ENCODE measurements around the gene ENC1. TPM values are rescaled to one million over a fixed set of nuclear protein-coding genes. Genes with fewer than 3 reads are reported as not detected.

The ENC1 gene
- total RNA-seq, 1 donor from 2014 or later = 135 TPM

DNA sequence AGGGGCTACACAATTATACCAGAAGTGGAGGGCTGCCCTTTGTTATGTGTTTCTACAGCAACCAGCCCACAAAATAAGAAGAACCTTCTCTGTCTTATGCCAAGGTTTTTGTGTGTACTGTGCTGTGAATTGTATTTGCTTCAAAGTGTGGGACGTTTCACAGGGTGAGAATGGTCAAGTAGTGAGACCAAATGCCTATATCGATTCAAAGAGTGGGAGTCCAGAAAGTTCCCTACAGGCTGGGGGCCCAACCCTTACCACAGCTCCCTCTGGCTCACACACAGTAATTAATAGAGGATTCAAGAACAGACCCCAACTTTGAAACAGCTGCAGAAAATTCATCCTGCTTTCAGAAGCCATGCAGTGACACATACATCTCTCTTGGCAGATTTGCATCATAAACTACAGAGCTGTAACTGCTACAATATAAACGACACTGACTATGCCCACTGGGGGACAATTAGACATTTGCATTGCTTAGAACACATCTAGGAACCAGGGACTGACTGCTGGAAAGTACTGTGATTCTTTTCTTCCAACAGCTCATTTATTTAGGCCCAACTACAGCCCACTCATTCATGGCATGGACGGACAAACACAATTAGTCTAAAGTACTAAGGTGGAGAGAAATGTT lies 12.8 kb downstream of the ENC1 start:
- Mint-ChIP-seq H3K27me3 (ENCODE audit: low read depth) (no peaks in the 10 kb centered on the region), H3K4me1 (peaks cover 98% of the 10 kb centered on the region), H3K36me3 (ENCODE audit: low read depth) (peaks cover 28% of the 10 kb centered on the region), H3K4me3 (peak overlapping the region; percentile 79), H3K27ac (ENCODE audit: unreplicated experiment) (peak overlapping the region; percentile 73), H3K9me3 (peaks cover 9% of the 10 kb centered on the region)
- no peak for DNase-seq (ENCODE audit: low read depth, low spot score)
- TF ChIP-seq, protein P1, sequence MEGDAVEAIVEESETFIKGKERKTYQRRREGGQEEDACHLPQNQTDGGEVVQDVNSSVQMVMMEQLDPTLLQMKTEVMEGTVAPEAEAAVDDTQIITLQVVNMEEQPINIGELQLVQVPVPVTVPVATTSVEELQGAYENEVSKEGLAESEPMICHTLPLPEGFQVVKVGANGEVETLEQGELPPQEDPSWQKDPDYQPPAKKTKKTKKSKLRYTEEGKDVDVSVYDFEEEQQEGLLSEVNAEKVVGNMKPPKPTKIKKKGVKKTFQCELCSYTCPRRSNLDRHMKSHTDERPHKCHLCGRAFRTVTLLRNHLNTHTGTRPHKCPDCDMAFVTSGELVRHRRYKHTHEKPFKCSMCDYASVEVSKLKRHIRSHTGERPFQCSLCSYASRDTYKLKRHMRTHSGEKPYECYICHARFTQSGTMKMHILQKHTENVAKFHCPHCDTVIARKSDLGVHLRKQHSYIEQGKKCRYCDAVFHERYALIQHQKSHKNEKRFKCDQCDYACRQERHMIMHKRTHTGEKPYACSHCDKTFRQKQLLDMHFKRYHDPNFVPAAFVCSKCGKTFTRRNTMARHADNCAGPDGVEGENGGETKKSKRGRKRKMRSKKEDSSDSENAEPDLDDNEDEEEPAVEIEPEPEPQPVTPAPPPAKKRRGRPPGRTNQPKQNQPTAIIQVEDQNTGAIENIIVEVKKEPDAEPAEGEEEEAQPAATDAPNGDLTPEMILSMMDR (conservative IDR thresholded peaks at IDR 0.05) = no peak

DNA sequence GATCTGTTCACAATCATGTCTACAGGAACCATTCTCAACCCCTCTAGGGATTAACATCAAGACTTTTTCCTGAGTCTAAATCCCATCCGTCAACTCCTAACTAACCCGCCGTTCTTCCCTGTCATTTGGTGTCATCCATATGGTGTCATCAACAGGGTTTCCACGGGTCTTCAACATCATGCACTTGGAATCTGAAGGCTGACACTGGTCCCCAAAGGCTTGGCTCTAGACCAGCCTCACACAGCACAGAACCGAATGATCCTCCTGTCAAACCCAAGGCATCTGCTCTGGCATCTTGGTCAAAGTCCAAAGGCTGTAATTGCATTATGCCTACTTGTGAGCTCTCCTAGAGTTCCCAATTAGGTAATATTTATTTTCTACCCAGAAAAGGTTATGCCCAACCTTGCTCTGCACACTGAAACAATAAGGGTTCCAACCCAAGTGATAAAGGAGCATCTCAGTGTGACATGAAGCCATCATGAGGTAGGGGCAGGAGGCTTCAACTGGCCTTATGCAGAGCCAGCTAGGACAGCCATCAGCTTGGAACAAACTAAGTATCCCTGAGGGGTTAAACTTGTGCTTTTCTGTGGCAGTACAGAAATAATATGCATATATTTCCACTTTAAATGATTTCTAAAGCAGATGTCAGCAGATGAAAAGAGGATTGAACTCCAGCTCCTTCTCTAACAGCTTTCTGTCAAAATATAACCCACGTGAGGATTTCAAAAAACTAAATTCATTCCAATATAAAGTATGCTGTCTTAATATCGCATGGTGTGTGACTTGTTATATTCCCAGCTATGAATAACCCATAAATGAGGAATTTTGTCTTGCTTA lies 13.9 kb downstream of the ENC1 start:
- H3K27ac Mint-ChIP-seq (ENCODE audit: unreplicated experiment) = peak overlapping the region; percentile 73

DNA sequence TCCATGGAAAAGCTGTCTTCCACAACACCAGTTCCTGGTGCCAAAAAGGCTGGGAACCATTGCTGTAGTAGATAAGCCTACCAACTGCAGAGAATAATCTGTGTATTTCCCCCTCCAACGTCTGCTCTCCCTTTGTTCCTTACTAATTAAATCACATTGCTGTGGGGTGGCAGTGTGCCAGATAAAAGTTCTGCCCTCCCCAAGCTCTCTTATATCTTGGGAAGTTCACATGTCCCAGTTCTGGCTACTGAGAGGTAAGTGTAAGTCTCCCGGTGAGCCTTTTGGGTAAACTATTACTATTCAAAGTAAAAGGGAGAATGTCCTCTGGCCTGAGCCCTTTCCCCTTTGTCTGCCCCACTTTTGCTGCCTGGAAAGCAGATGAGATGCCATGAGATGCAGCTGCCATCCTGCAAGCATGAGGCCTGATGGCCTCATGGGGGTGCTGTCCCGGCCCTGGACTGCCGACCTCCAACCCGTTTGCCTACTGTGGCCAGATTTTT lies 14.7 kb downstream of the ENC1 start:
- peak overlapping the region; percentile 57 for H3K27ac Mint-ChIP-seq (ENCODE audit: unreplicated experiment)
- DNase-seq (ENCODE audit: low read depth, low spot score) = no peak
- H3K4me3 Mint-ChIP-seq = peak overlapping the region; percentile 51

More for the DNA sequence above, 13.9 kb downstream of the ENC1 start:
- peak overlapping the region; percentile 51 for H3K4me3 Mint-ChIP-seq
- TF ChIP-seq, protein P1 (conservative IDR thresholded peaks at IDR 0.05) = no peak
- H3K36me3 Mint-ChIP-seq (ENCODE audit: low read depth) = peaks cover 23% of the 10 kb centered on the region
- H3K4me1 Mint-ChIP-seq = peaks cover 98% of the 10 kb centered on the region
- H3K9me3 Mint-ChIP-seq = peaks cover 9% of the 10 kb centered on the region
- DNase-seq (ENCODE audit: low read depth, low spot score) = no peak
- no peaks in the 10 kb centered on the region for H3K27me3 Mint-ChIP-seq (ENCODE audit: low read depth)

DNA sequence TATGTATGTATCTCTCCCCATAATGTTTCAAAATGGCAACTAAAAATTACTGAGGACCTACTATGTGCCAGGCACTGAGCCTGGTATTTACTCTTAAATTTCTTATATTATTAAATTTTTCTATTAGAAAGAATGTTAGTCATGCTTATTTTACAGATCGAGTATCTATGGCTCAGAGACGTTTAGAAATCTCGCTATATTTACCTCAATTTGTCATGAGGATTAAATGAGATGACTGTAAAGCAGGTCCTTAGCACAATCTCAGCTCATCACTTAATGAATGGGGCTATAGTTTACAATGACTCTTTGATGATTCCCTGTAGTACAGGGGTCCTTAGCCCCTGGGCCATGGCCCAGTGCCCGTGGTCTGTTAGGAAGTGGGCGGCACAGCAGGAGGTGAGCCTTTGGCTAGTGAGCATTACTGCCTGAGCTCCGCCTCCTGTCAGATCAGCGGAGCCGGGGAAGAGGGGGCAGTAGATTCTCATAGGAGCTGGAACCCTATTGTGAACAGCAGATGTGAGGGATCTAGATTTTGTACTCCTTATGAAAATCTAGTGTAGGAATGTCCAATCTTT lies 15.5 kb downstream of the ENC1 start:
- Mint-ChIP-seq H3K4me1 (peaks cover 91% of the 10 kb centered on the region), H3K36me3 (ENCODE audit: low read depth) (peaks cover 18% of the 10 kb centered on the region), H3K27me3 (ENCODE audit: low read depth) (no peaks in the 10 kb centered on the region), H3K27ac (ENCODE audit: unreplicated experiment) (peak overlapping the region; percentile 43), H3K4me3 (peak overlapping the region; percentile 51), H3K9me3 (peaks cover 9% of the 10 kb centered on the region)
- TF ChIP-seq, protein P1 (conservative IDR thresholded peaks at IDR 0.05) = no peak
- no peak for DNase-seq (ENCODE audit: low read depth, low spot score)

More for the DNA sequence above, 14.7 kb downstream of the ENC1 start:
- Mint-ChIP-seq H3K36me3 (ENCODE audit: low read depth) (peaks cover 18% of the 10 kb centered on the region), H3K4me1 (peaks cover 92% of the 10 kb centered on the region), H3K9me3 (peaks cover 9% of the 10 kb centered on the region), H3K27me3 (ENCODE audit: low read depth) (no peaks in the 10 kb centered on the region)
- TF ChIP-seq, protein P1 (conservative IDR thresholded peaks at IDR 0.05) = peak; percentile 48

DNA sequence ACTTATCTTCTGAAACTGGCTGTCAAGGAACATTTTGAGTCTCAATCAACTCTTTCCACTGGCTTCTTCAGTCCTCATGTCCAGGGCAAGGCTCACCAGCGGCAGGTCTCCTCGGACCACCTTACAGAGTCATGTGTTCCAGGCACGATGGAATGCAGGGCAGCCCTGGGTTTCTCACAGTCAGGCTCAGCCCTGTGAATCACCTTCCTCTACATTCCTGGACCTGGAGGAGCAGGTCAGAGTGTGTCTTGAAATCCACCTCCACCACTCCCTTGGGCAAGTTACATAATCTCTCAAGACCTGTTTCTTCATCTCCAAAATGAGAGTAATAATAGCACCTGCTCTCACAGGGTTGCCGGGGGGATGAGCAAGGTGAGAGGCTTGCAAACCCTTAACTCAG lies 16.0 kb downstream of the ENC1 start:
- Mint-ChIP-seq H3K27me3 (ENCODE audit: low read depth) (no peaks in the 10 kb centered on the region), H3K4me1 (peaks cover 91% of the 10 kb centered on the region), H3K27ac (ENCODE audit: unreplicated experiment) (no peak overlapping the region), H3K4me3 (peak overlapping the region; percentile 64), H3K36me3 (ENCODE audit: low read depth) (peaks cover 18% of the 10 kb centered on the region), H3K9me3 (peaks cover 9% of the 10 kb centered on the region)
- TF ChIP-seq, protein P1 (conservative IDR thresholded peaks at IDR 0.05) = no peak
- no peak for DNase-seq (ENCODE audit: low read depth, low spot score)

Measured in neural crest cell (in vitro differentiated cells).